Measurements from ENCODE around the gene MYMK. TPM values are rescaled to one million over a fixed set of nuclear protein-coding genes. Genes with fewer than 3 reads are reported as not detected.

Gene MYMK
- total and polyA plus RNA-seq, 2 of the 4 experiments (the other 2 are of a cell fraction), result not detected

DNA sequence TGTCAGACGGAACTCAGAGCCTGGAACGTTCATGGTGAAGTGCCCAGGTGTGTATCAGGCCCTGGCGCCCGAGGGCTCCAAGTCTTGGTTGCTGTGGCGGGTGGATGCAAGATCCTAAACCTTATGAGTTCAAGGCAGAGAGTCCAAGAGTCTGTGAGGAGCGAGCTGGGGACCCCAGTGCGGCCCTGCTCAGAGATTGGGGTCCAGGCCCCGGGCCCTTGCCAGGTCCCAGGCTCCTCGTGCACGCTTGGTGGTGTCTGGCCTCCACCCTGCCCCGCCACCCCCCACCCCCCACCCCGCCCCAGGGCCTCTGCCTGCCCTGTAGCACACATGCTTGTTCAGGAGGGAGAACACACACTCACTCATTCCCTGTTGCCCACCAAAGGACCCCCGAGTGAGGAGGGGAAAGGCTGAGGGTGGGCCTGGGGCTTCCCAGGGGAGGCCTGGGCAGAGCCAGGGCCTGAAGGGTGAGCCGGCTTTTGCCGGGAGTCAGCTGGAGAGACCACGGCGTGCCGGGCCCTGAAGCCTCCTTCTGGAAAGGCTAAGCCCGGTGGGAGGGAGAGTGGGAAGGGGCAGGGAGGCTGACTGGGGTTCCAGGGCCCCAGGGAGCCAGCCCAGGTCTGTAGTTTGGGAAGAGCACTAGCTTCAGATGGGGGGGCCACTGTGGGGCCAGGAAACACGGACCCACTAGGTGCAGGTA is 47.3 kb upstream of the MYMK start:
- CTCF ChIA-PET, result no interaction called here
- no peaks in the 10 kb centered on the region for H3K79me1 ChIP-seq (ENCODE audit: low read depth in 1 of 2, low read length in 2 of 2)
- no peak overlapping the region for H3K4me2 ChIP-seq (ENCODE audit: low read depth, low read length)
- DNase-seq, result no peak
- no peak for ATAC-seq (ENCODE audit: low read depth)
- H2AK9ac ChIP-seq (replicated peaks; ENCODE audit: low read depth, low read length, poor library complexity), result no peak overlapping the region
- H3K4ac ChIP-seq (ENCODE audit: low read depth, low read length), result no peak overlapping the region
- no peak overlapping the region for H2BK20ac ChIP-seq (ENCODE audit: low read depth, low read length)
- no peak overlapping the region for H3K9ac ChIP-seq (ENCODE audit: low read depth, low read length)
- H4K20me1 ChIP-seq (ENCODE audit: insufficient read depth, low read length), result no peaks in the 10 kb centered on the region
- no peak overlapping the region for H3K23ac ChIP-seq (ENCODE audit: low read depth, low read length)
- H3K9me3 ChIP-seq (ENCODE audit: control insufficient read depth, insufficient read depth, low read length), result no peaks in the 10 kb centered on the region
- in situ Hi-C loops (cut with MboI; ENCODE audit: low sequenced_read_pairs), result no loop called here
- H3K4me1 ChIP-seq (ENCODE audit: control insufficient read depth, insufficient read depth, low read length), result no peaks in the 10 kb centered on the region
- WGBS, 2 experiments (ENCODE audit: extremely low coverage in 2 of 2, insufficient read length in 1 of 2), result 74% methylated on average over 11 of the region's 20 CpGs; no CpG with 5 or more reads in 1 of the 2 experiments
- no peak overlapping the region for H4K91ac ChIP-seq (ENCODE audit: insufficient read depth, low read depth, low read length)
- POLR2A ChIA-PET (ENCODE audit: unreplicated experiment), result no interaction called here
- H4K8ac ChIP-seq (ENCODE audit: low read depth in 2 of 2, low read length in 2 of 2), result no peak overlapping the region
- H3K14ac ChIP-seq (replicated peaks; ENCODE audit: low read depth, low read length), result no peak overlapping the region
- no peak overlapping the region for H4K5ac ChIP-seq (ENCODE audit: low read depth, low read length)
- H3K4me3 ChIP-seq (ENCODE audit: insufficient read depth, low read depth, low read length), result no peak overlapping the region
- no peak overlapping the region for H2AK5ac ChIP-seq (ENCODE audit: low read depth, low read length)
- no peak overlapping the region for H2BK120ac ChIP-seq (ENCODE audit: low read depth, low read length)
- BruUV-seq (replicated peaks), result no TSS peak
- H3K27me3 ChIP-seq (ENCODE audit: control insufficient read depth, insufficient read depth, low read length), result peaks cover 43% of the 10 kb centered on the region
- intact Hi-C loops (cut with micrococcal nuclease), result no loop called here
- dilution Hi-C loops (cut with HindIII; ENCODE audit: low sequenced_read_pairs, unreplicated experiment), result no loop called here
- no peak overlapping the region for H3K18ac ChIP-seq (ENCODE audit: low read depth, low read length)
- no peak for TF ChIP-seq SMC3 (IDR thresholded peaks at IDR 0.05; ENCODE audit: low read depth, low read length)
- TF ChIP-seq FOS (IDR thresholded peaks at IDR 0.05; ENCODE audit: low read depth, low read length), result no peak
- TF ChIP-seq CEBPB (IDR thresholded peaks at IDR 0.05; ENCODE audit: low read depth, low read length), result no peak
- TF ChIP-seq RFX5 (IDR thresholded peaks at IDR 0.05; ENCODE audit: low read depth, low read length), result no peak
- TF ChIP-seq NFE2L2 (IDR thresholded peaks at IDR 0.05; ENCODE audit: low read depth, low read length), result no peak
- no peak for TF ChIP-seq BHLHE40 (IDR thresholded peaks at IDR 0.05; ENCODE audit: low read depth, low read length)
- TF ChIP-seq, protein P1, sequence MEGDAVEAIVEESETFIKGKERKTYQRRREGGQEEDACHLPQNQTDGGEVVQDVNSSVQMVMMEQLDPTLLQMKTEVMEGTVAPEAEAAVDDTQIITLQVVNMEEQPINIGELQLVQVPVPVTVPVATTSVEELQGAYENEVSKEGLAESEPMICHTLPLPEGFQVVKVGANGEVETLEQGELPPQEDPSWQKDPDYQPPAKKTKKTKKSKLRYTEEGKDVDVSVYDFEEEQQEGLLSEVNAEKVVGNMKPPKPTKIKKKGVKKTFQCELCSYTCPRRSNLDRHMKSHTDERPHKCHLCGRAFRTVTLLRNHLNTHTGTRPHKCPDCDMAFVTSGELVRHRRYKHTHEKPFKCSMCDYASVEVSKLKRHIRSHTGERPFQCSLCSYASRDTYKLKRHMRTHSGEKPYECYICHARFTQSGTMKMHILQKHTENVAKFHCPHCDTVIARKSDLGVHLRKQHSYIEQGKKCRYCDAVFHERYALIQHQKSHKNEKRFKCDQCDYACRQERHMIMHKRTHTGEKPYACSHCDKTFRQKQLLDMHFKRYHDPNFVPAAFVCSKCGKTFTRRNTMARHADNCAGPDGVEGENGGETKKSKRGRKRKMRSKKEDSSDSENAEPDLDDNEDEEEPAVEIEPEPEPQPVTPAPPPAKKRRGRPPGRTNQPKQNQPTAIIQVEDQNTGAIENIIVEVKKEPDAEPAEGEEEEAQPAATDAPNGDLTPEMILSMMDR (conservative IDR thresholded peaks at IDR 0.05; ENCODE audit: low read depth, low read length), result no peak
- H3K27ac ChIP-seq (ENCODE audit: insufficient read depth, low read length), result no peak overlapping the region
- H3K36me3 ChIP-seq (ENCODE audit: control insufficient read depth, insufficient read depth, low read length), result no peaks in the 10 kb centered on the region
- no peak overlapping the region for H2AFZ ChIP-seq (replicated peaks; ENCODE audit: low read length, poor library complexity)
- H3K9me1 ChIP-seq (ENCODE audit: insufficient read depth, low read length), result no peaks in the 10 kb centered on the region
- H2BK5ac ChIP-seq (ENCODE audit: low read depth, low read length, poor library complexity, severe bottlenecking), result no peak overlapping the region
- no peak overlapping the region for H3K56ac ChIP-seq (ENCODE audit: extremely low read depth, insufficient read depth, low read length)
- no peak overlapping the region for H2BK15ac ChIP-seq (ENCODE audit: low read depth, low read length)
